ENCODE measurements around the gene FGF22. TPM values are rescaled to one million over a fixed set of nuclear protein-coding genes. Genes with fewer than 3 reads are reported as not detected.

Gene FGF22
- polyA plus RNA-seq, 1 donor: 0.24 TPM

GRCh38 chr19:681029-682019 lies 41.6 kb downstream of the FGF22 start:
- peak in 1 of 2 donors; percentile 86 for DNase-seq
- H3K36me3 ChIP-seq (ENCODE audit: control insufficient read depth, insufficient read depth, low read length): no peaks in the 10 kb centered on the region
- H3K9me3 ChIP-seq (ENCODE audit: control insufficient read depth, low read depth, low read length): peaks cover 14% of the 10 kb centered on the region
- H3K27ac ChIP-seq (ENCODE audit: low read length): peak overlapping the region; percentile 89
- WGBS (ENCODE audit: insufficient coverage, low lambda C conversion rate): no CpG with 5 or more reads among the region's 54 CpGs
- peaks cover 5% of the 10 kb centered on the region for H3K27me3 ChIP-seq (ENCODE audit: control insufficient read depth, insufficient read depth, low read length)
- H3K4me1 ChIP-seq (ENCODE audit: control insufficient read depth, insufficient read depth, low read length): peaks cover 23% of the 10 kb centered on the region
- H3K4me3 ChIP-seq (ENCODE audit: low read length): peak overlapping the region; percentile 64

GRCh38 chr19:682678-683320 lies 43.1 kb downstream of the FGF22 start:
- no CpG with 5 or more reads among the region's 25 CpGs for WGBS (ENCODE audit: insufficient coverage, low lambda C conversion rate)
- DNase-seq: no peak
- Histone ChIP-seq H3K36me3 (ENCODE audit: control insufficient read depth, insufficient read depth, low read length) (no peaks in the 10 kb centered on the region), H3K4me1 (ENCODE audit: control insufficient read depth, insufficient read depth, low read length) (peaks cover 15% of the 10 kb centered on the region), H3K27ac (ENCODE audit: low read length) (no peak overlapping the region), H3K27me3 (ENCODE audit: control insufficient read depth, insufficient read depth, low read length) (no peaks in the 10 kb centered on the region), H3K4me3 (ENCODE audit: low read length) (no peak overlapping the region), H3K9me3 (ENCODE audit: control insufficient read depth, low read depth, low read length) (peaks cover 14% of the 10 kb centered on the region)

GRCh38 chr19:685454-685931 lies 45.8 kb downstream of the FGF22 start:
- peaks cover 8% of the 10 kb centered on the region for H3K9me3 ChIP-seq (ENCODE audit: control insufficient read depth, low read depth, low read length)
- WGBS (ENCODE audit: insufficient coverage, low lambda C conversion rate): no CpG with 5 or more reads among the region's 31 CpGs
- H3K27me3 ChIP-seq (ENCODE audit: control insufficient read depth, insufficient read depth, low read length): no peaks in the 10 kb centered on the region
- H3K27ac ChIP-seq (ENCODE audit: low read length): no peak overlapping the region
- no peak overlapping the region for H3K4me3 ChIP-seq (ENCODE audit: low read length)
- H3K4me1 ChIP-seq (ENCODE audit: control insufficient read depth, insufficient read depth, low read length): peaks cover 3% of the 10 kb centered on the region
- H3K36me3 ChIP-seq (ENCODE audit: control insufficient read depth, insufficient read depth, low read length): no peaks in the 10 kb centered on the region
- no peak for DNase-seq

- H3K9me3 ChIP-seq (ENCODE audit: control insufficient read depth, low read depth, low read length): peaks cover 2% of the 10 kb centered on the region
- no peaks in the 10 kb centered on the region for H3K4me1 ChIP-seq (ENCODE audit: control insufficient read depth, insufficient read depth, low read length)
- H3K4me3 ChIP-seq (ENCODE audit: low read length): no peak overlapping the region
- H3K27ac ChIP-seq (ENCODE audit: low read length): no peak overlapping the region
- no peak for DNase-seq
- no CpG with 5 or more reads among the region's 17 CpGs for WGBS (ENCODE audit: insufficient coverage, low lambda C conversion rate)
- no peaks in the 10 kb centered on the region for H3K36me3 ChIP-seq (ENCODE audit: control insufficient read depth, insufficient read depth, low read length)
- no peaks in the 10 kb centered on the region for H3K27me3 ChIP-seq (ENCODE audit: control insufficient read depth, insufficient read depth, low read length)
Measured at GRCh38 chr19:686589-687297, 47.1 kb downstream of the FGF22 start.

- no peak for DNase-seq
- Histone ChIP-seq H3K4me3 (ENCODE audit: low read length) (no peak overlapping the region), H3K27me3 (ENCODE audit: control insufficient read depth, insufficient read depth, low read length) (no peaks in the 10 kb centered on the region), H3K9me3 (ENCODE audit: control insufficient read depth, low read depth, low read length) (peaks cover 2% of the 10 kb centered on the region), H3K27ac (ENCODE audit: low read length) (no peak overlapping the region), H3K36me3 (ENCODE audit: control insufficient read depth, insufficient read depth, low read length) (no peaks in the 10 kb centered on the region), H3K4me1 (ENCODE audit: control insufficient read depth, insufficient read depth, low read length) (no peaks in the 10 kb centered on the region)
- no CpG with 5 or more reads among the region's 11 CpGs for WGBS (ENCODE audit: insufficient coverage, low lambda C conversion rate)
Measured at GRCh38 chr19:687569-688166, 48.0 kb downstream of the FGF22 start.

- Histone ChIP-seq H3K4me1 (ENCODE audit: control insufficient read depth, insufficient read depth, low read length) (no peaks in the 10 kb centered on the region), H3K36me3 (ENCODE audit: control insufficient read depth, insufficient read depth, low read length) (no peaks in the 10 kb centered on the region), H3K4me3 (ENCODE audit: low read length) (no peak overlapping the region), H3K27ac (ENCODE audit: low read length) (no peak overlapping the region), H3K27me3 (ENCODE audit: control insufficient read depth, insufficient read depth, low read length) (no peaks in the 10 kb centered on the region), H3K9me3 (ENCODE audit: control insufficient read depth, low read depth, low read length) (peaks cover 2% of the 10 kb centered on the region)
- WGBS (ENCODE audit: insufficient coverage, low lambda C conversion rate): no CpG with 5 or more reads among the region's 15 CpGs
- DNase-seq: no peak
Measured at GRCh38 chr19:688214-688613, 48.5 kb downstream of the FGF22 start.

- Histone ChIP-seq H3K4me1 (ENCODE audit: control insufficient read depth, insufficient read depth, low read length) (no peaks in the 10 kb centered on the region), H3K27ac (ENCODE audit: low read length) (no peak overlapping the region), H3K9me3 (ENCODE audit: control insufficient read depth, low read depth, low read length) (peaks cover 2% of the 10 kb centered on the region), H3K36me3 (ENCODE audit: control insufficient read depth, insufficient read depth, low read length) (no peaks in the 10 kb centered on the region), H3K4me3 (ENCODE audit: low read length) (no peak overlapping the region), H3K27me3 (ENCODE audit: control insufficient read depth, insufficient read depth, low read length) (no peaks in the 10 kb centered on the region)
- no CpG with 5 or more reads among the region's 17 CpGs for WGBS (ENCODE audit: insufficient coverage, low lambda C conversion rate)
- no peak for DNase-seq
Measured at GRCh38 chr19:688992-689391, 49.3 kb downstream of the FGF22 start.

- Histone ChIP-seq H3K27ac (ENCODE audit: low read length) (no peak overlapping the region), H3K4me3 (ENCODE audit: low read length) (no peak overlapping the region), H3K4me1 (ENCODE audit: control insufficient read depth, insufficient read depth, low read length) (no peaks in the 10 kb centered on the region), H3K36me3 (ENCODE audit: control insufficient read depth, insufficient read depth, low read length) (no peaks in the 10 kb centered on the region), H3K9me3 (ENCODE audit: control insufficient read depth, low read depth, low read length) (peaks cover 5% of the 10 kb centered on the region), H3K27me3 (ENCODE audit: control insufficient read depth, insufficient read depth, low read length) (peaks cover 7% of the 10 kb centered on the region)
- no peak for DNase-seq
- no CpG with 5 or more reads among the region's 18 CpGs for WGBS (ENCODE audit: insufficient coverage, low lambda C conversion rate)
Measured at GRCh38 chr19:690203-690602, 50.5 kb downstream of the FGF22 start.
